GM19452 (cell line): ENCODE results near the gene FRAS1.
"Not testable (repeated sequence)": the region's sequence is repeated elsewhere in the genome, so short reads cannot be mapped to it uniquely, and the experiment has no call there.

Source experiments
- ATAC-seq: cut with Tn5 transposase; IDR thresholded peaks from one replicate; pipeline ENCODE4 v1.9.1; 2021; ENCODE audit not compliant: unreplicated experiment

Gene FRAS1

GRCh38 chr4:78165758-78166157 is 108.6 kb downstream of the FRAS1 start:
- ATAC-seq, result no peak

- no peak for ATAC-seq
These were observed 109.5 kb downstream of the FRAS1 start for GRCh38 chr4:78166622-78167021.

DNA sequence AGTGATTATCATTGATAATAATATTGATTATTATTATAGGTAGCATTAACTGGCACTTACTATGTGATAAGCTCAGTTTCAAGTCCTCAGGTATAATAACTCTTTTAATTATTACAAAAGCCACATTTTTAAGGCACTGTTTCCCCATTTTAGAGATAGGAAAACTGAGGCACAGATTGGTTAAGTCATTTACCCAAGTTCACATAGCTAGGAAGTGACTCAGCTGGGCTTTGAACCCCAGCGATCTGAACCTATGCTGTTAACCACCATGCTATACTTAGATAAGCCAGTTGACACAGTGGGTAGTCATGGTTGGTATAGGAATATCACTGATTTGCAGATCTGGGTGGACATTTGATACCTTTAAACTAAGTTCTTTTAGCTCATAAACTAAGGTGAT is 110.4 kb downstream of the FRAS1 start:
- ATAC-seq, result no peak

DNA sequence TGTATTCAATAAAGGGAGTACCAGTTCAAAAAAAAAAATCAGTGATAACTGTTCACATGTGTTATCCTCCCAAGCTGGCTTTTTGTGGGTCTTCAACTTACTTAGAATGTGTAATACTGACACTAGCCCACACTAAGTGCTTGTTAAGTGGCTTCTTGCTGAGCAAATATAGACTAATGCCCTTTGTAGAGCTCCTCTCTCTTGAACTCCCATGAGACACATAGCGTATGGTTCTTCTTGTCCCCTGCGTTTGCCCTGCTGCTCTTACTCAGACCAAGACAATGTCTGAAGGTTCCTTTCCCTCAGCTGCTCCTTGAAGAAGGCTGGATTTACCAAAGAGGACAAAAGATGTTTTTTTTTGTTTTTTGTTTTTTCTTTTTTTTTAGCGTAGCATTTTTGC is 110.9 kb downstream of the FRAS1 start:
- ATAC-seq, result no peak

DNA sequence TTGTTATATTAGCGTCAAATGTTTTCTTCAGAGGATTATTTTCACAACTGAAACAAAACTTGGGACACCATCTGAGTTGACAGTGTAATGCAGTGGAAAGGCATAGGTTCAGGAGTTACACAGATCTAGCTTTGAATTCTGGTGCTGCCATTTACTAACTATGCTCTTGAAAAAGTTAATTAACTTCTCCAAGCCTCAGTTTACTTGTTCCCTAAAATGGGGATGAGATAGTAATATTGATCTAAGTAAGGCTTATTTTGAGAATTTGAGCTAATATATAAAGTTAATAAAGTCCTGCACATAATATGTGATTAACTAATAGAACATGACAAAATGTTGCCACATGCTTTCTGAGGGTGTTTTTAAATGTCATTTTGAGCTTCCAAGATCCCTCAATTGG is 112.6 kb downstream of the FRAS1 start:
- no peak for ATAC-seq

DNA sequence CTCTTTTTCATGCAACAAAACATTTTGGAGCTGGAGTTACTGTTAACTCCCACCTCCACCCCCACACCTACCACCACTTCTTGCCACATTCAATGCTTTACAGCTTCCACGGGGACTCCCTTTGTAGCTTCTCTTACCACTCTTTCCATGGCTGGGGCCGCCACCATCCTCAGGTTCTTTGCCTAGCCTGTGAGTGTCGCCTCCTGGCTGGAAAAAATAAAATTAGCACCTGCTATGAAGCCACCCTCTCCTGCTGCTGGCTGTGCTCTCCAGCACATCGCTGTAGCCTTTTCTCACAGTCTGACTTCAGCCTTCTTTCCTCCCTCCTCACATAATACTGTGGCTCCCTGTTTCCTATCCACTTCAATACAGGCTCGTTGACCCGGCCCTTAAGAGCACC is 114.4 kb downstream of the FRAS1 start:
- ATAC-seq, result no peak

DNA sequence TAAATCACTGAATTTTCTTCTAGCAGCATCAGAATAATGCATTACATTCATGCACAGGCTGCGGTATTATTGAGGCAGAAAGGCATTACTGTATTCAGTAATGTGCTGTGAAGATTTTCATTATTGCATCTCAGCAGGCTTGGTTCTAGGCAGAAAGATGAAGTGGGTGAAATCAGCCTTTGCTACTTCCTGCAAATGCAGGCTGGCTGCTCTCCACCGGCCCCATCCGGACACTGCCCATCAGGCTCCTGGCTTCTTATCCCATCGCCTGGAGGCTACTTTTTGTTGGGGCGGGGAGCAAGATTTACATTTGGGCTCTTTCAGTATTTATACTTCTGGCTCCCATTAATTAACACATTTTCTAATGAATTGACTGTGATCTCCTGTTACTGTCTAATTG is 117.8 kb downstream of the FRAS1 start:
- no peak for ATAC-seq

GRCh38 chr4:78179196-78179595 is 122.1 kb downstream of the FRAS1 start:
- no peak for ATAC-seq

GRCh38 chr4:78181681-78182234 is 124.6 kb downstream of the FRAS1 start:
- not testable (repeated sequence) for ATAC-seq

DNA sequence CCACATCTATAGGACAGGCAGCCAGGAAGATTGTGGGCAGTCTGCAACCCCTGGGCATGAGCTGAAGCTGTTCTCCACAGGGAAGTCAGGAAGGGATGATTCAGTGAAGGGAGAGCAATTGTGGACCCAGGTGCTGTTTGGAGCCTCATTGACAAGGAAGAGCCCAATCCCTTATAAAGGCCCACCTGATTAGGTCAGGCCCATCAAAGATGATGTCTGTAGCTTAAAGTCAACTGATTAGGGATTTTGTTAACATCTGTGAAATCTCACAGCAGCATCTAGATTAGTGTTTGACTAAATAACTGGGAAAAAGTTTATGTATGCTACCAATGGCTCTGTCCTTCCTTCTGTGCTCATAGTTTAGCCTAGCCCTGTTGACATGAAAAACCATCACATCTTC is 127.5 kb downstream of the FRAS1 start:
- no peak for ATAC-seq

DNA sequence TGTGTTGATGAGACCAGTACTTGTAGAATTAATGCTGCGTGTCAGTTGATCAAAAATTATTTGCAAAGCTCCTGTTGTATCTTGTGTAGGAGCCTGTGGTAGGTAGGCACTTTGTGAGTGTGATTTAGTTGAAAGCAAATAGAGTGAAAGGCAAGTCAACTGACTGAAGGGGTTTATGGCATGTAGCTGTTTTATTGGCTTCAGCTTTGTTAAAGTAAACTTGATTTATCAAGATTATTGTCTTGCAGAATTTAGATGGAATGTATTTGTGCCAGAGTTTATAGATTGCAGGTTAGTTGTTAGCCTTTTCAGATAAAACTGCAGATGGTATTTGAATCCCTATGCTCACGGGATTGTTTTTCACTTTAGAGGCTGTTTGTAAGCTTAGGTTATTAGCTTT is 128.0 kb downstream of the FRAS1 start:
- no peak for ATAC-seq

DNA sequence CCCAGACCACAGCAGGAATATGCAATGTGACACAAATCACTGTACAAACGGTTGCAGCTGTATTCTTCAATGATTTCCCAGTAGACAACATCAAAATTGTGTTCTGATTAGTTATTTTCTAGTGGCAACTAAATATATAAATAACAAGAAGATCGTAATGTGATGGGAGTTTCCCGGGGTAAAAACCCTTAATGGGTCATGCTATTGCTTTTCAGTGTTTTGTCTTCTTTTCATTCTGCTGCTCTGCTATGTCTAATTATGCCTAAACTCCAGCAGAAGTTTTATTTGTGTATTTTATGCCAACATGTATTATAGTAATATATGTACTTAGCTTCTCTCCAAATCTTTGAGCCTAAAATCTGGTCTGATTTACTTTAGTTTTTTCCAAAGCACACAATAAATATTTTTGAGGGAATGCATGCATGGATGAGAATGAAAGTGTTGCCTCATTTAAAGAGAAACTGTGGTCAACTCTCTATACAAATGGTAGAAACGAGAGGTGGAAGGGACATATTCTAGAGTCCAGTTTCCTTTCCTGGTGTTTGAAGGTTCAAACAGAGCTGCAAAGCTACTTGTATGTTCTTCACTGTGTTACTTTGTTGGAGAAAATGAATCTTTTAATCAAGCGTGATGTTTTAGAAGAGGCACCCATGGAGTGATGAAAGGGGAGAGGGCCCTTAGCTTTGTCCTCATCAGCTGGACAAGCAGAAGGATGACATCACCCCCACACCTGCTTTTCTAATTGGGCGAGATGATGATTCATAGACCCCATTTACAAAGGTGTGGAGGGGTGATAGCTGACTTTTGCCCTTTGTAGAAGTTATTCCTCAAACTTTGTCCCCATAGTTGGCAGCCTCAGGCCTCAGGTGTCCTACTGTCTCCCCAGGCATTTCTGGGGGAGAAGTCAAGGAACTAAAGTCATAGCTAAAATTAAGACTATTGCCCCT is 129.7 kb downstream of the FRAS1 start:
- ATAC-seq, result no peak

DNA sequence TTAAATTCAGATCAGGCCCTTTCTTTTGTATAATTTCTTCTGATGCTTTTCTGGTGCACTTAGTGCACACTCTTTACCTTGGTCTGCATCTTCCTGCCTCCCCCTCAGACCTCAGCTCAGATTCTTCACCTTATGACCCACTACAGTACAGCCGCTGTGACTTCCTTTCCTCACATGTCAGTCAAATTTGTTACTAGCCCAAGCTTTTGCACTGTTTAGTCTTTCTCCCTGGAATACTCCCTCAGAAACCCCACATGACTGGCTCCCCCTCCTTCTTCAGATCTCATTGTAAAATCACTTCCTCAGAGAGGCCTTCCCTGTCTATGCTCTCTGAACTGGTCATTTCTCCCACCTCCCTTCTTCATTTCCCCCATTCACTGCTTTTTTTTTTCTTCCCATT is 132.9 kb downstream of the FRAS1 start:
- no peak for ATAC-seq

GRCh38 chr4:78190595-78190994 is 133.5 kb downstream of the FRAS1 start:
- ATAC-seq, result no peak

DNA sequence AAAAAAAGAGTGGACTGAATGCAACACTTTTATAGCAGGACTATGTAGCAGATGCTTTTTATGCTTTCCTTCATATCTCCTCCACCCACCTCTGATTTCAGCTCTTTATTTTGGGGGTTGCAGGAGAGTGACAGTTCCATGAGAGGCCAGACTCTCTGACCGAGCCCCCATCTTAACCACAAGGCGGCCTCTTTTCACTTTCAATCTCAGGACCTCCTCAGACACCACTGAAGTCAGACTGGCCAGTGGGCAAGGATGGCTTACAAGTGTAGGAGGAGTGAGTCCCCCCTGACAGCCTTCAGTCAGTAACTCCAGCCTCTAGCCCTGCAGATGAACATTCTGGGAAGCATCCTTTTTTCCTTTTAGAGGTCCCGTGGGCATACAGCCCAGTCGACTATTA is 140.8 kb downstream of the FRAS1 start:
- no peak for ATAC-seq

DNA sequence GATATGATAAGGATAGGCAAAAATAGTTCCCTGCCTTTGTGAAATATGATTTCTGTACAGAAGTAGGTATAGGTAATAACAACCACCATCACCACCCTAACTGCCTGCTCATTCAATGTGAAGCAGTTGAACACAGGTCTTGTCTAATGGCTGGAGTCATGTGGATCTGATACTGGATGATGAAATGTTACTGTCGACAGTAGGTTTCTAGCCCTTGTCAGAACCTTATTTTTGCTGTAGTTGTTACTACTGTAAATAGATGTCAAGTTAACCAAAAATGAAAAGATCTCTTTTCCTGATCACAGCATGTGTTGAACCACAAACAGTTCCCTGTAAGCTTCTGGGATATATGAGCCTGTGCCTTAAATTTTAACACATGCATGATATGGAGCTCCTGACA is 142.9 kb downstream of the FRAS1 start:
- no peak for ATAC-seq

GRCh38 chr4:78200949-78201348 is 143.8 kb downstream of the FRAS1 start:
- no peak for ATAC-seq

DNA sequence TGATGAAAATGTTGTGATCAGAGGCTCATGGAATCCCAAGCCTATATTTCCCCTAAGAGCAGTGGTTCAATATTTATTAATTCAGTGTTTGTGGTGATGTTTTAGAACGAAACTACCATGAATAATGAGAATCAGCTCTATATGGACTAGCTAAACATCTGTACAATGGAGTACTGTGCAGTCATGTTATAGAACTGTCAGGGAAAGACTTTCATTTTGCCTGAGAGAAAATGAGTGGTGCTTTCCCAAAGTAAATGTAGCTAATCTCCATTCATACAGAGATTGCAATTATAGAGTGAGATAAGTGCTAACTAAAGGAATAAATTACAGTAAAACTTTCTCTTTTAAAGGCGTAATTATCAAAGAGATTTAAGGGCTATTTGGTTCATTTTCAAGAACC is 147.1 kb downstream of the FRAS1 start:
- no peak for ATAC-seq

GRCh38 chr4:78205591-78205990 is 148.5 kb downstream of the FRAS1 start:
- no peak for ATAC-seq

- no peak for ATAC-seq
These were observed 150.4 kb downstream of the FRAS1 start for GRCh38 chr4:78207541-78207940.

GRCh38 chr4:78207951-78208350 is 150.8 kb downstream of the FRAS1 start:
- no peak for ATAC-seq

DNA sequence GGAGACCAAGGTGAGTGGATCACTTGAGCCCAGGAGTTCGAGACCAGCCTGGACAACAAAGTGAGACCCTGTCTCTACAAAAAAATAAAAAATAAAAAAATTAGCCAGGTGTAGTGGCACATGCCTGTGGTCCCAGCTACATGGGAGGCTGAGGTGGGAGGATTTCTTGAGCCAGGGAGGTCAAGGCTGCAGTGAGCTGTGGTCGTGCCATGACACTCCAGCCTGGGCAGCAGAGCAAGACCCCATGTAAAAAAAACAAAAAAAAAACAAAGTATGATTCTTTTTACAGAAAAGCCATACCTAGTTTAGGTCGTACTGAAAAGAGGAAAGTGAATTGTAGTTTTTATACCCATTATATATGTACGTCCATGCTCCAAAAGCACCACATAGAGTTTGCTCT is 151.8 kb downstream of the FRAS1 start:
- ATAC-seq, result not testable (repeated sequence)
